Endothelial cell of umbilical vein (primary cell): Measurements from ENCODE around the gene C3orf20. TPM values are rescaled to one million over a fixed set of nuclear protein-coding genes. Genes with fewer than 3 reads are reported as not detected.

Experiments used
- BruUV-seq: library from RNA; stranded (reverse); fragments of 400-500 nt; replicated peaks from 2 replicates; lab custom pipeline; 2021; lab: Mats Ljungman, UMichigan
- CTCF ChIA-PET: fragments of 300-600, 350-600 bp; sonication (Branson Sonifier 250); formaldehyde crosslinking; loops from one replicate; lab custom pipeline; 2021; ENCODE audit warnings: antibody characterized with exemption, inconsistent platforms; lab: Charles Lee
- POLR2A ChIA-PET: fragments of 300-600, 350-600 bp; sonication (Branson Sonifier 250); formaldehyde crosslinking; loops from one replicate; lab custom pipeline; 2021; ENCODE audit warnings: antibody characterized with exemption, inconsistent platforms; lab: Charles Lee
- DNase-seq: peaks from one replicate; pipeline ENCODE4 v3.0.0-alpha.2; 2011; ENCODE audit warnings: low read depth, low spot score
- FAIRE-seq: peaks from 2 replicates; lab custom pipeline; 2011; peaks lifted over from hg19 to GRCh38; lab: Jason Lieb, UNC
- H2AFZ ChIP-seq: 2 replicates; pipeline ENCODE4 v1.6.0; 2012; ENCODE audit warnings: low read depth, low read length, control low read depth, inconsistent platforms
- H3K27ac ChIP-seq: 2 replicates; pipeline ENCODE4 v1.5.1; 2011; ENCODE audit warnings: low read depth, mild to moderate bottlenecking, control low read depth, low read length, moderate library complexity; ENCODE audit not compliant: insufficient read depth
- H3K27me3 ChIP-seq, 2 experiments: 2 replicates each; pipeline versions ENCODE4 v1.6.0 to v1.6.1; 2011; ENCODE audit warnings: low read length in 2 of 2, mixed read lengths in 1 of 2; ENCODE audit not compliant: control insufficient read depth in 2 of 2, insufficient read depth in 2 of 2
- H3K36me3 ChIP-seq, 2 experiments: 2 replicates in 1 of 2; 3 replicates in 1 of 2; pipeline ENCODE4 v1.5.1; 2011; ENCODE audit warnings: low read length in 2 of 2, mild to moderate bottlenecking in 1 of 2, moderate library complexity in 1 of 2; ENCODE audit not compliant: control insufficient read depth in 2 of 2, insufficient read depth in 2 of 2; ENCODE audit errors: extremely low read depth in 1 of 2
- H3K4me1 ChIP-seq: 3 replicates; pipeline ENCODE4 v1.5.1; 2011; ENCODE audit warnings: mild to moderate bottlenecking, low read length; ENCODE audit not compliant: control insufficient read depth, insufficient read depth; ENCODE audit errors: extremely low read depth
- H3K4me2 ChIP-seq: 2 replicates; pipeline ENCODE4 v1.6.1; 2011; ENCODE audit warnings: low read length, control low read depth, mixed read lengths; ENCODE audit not compliant: insufficient read depth
- H3K4me3 ChIP-seq, 3 experiments: fragments of 200-600 bp in 1 of 3; sonication (generic), shearing (Covaris generic) in 1 of 3; replicated peaks in 1 of 3; 2 replicates each; pipeline ENCODE4 v1.5.1; 2011 to 2016; ENCODE audit warnings: control low read depth in 3 of 3, low read length in 3 of 3, mild to moderate bottlenecking in 2 of 3, inconsistent platforms in 1 of 3, low read depth in 1 of 3, moderate library complexity in 1 of 3; ENCODE audit not compliant: insufficient read depth in 1 of 3
- H3K79me2 ChIP-seq: 2 replicates; pipeline ENCODE4 v1.6.0; 2012; ENCODE audit warnings: low read length, inconsistent platforms; ENCODE audit not compliant: control insufficient read depth, insufficient read depth
- H3K9ac ChIP-seq: replicated peaks from 2 replicates; pipeline ENCODE3; 2011; ENCODE audit warnings: low read length, control low read depth; ENCODE audit not compliant: insufficient read depth; ENCODE audit errors: extremely low read depth
- H3K9me1 ChIP-seq: replicated peaks from 3 replicates; pipeline ENCODE4 v1.6.0; 2011; ENCODE audit warnings: mild to moderate bottlenecking, low read length; ENCODE audit not compliant: control insufficient read depth, insufficient read depth; ENCODE audit errors: extremely low read depth
- H3K9me3 ChIP-seq: replicated peaks from 2 replicates; pipeline ENCODE4 v1.5.1; 2012; ENCODE audit warnings: low read length, inconsistent platforms; ENCODE audit not compliant: control insufficient read depth, insufficient read depth
- H4K20me1 ChIP-seq: replicated peaks from 2 replicates; pipeline ENCODE3; 2011; ENCODE audit warnings: mild to moderate bottlenecking, low read length; ENCODE audit not compliant: control insufficient read depth, insufficient read depth; ENCODE audit errors: extremely low read depth
- CTCF ChIP-seq, 2 donors: IDR thresholded peaks; 1 replicate in 1 of 2; 2 replicates in 1 of 2; pipeline ENCODE4 v1.5.1; 2011; ENCODE audit warnings: low read length in 2 of 2, mild to moderate bottlenecking in 2 of 2, moderate library complexity in 2 of 2, control low read depth in 1 of 2, inconsistent platforms in 1 of 2, low read depth in 1 of 2; ENCODE audit not compliant: insufficient read depth in 1 of 2; ENCODE audit errors: extremely low read depth in 1 of 2
- MAX ChIP-seq: IDR thresholded peaks from 2 replicates; pipeline ENCODE4 v1.6.1; 2011; ENCODE audit not compliant: insufficient read depth, insufficient read length
- POLR2AphosphoS5 ChIP-seq: IDR thresholded peaks from 2 replicates; pipeline ENCODE4 v1.6.1; 2012; ENCODE audit warnings: low read depth, mild to moderate bottlenecking, control low read depth, low read length, moderate library complexity; ENCODE audit not compliant: insufficient read depth
- dilution Hi-C: fragments of 300-500 bp; cut with MboI; formaldehyde crosslinking; loops from one replicate; pipeline ENCODE4 v1.15.0; 2019; ENCODE audit warnings: low sequenced_read_pairs; ENCODE audit not compliant: extremely low pct_ligation_motif_present
- intact Hi-C: fragments of 100-400 bp; cut with micrococcal nuclease; formaldehyde crosslinking; loops from one replicate; pipeline ENCODE4 v1.10.0; 2022
- polyA plus RNA-seq, 4 experiments: library from polyadenylated mRNA; depleted of rRNA in 3 of 4; stranded (reverse) in 3 of 4; unstranded in 1 of 4; fragments of >200 nt; gene quantifications; 2 replicates each; pipeline versions ENCODE4 v1.2.1 to v1.2.3, GENCODE V29; 2011 to 2012; ENCODE audit warnings: missing spikeins in 1 of 4
- total RNA-seq: library from RNA; stranded (reverse); gene quantifications from 2 replicates; pipeline ENCODE4 v1.2.3, GENCODE V29; 2021

Gene C3orf20
- total and polyA plus RNA-seq, 2 donors (not counting 3 experiments of a cell fraction or from before 2014, with no cell fraction given), result not detected

- intact Hi-C loops (loop anchor here (2.0 to 5.0 kb wide), 2 partner anchors 52 to 67 kb away; no protein-coding TSS in a partner anchor), dilution Hi-C loops (no loop called here)
- H3K4me1 ChIP-seq, result peaks cover 50% of the 10 kb centered on the region
- BruUV-seq, result no TSS peak
- POLR2A ChIA-PET, result no interaction called here
- H3K4me3 ChIP-seq, result peak overlapping the region; percentile 36 to 87 (median 77)
- CTCF ChIA-PET, result interaction anchor here (1.1 kb wide), 1 partner anchor 29 kb away, joined by 3 read pairs; no protein-coding TSS in a partner anchor
- H3K4me2 ChIP-seq, result peak overlapping the region; percentile 57
- TF ChIP-seq POLR2AphosphoS5, result peak; percentile 67
- TF ChIP-seq CTCF (IDR thresholded peaks at IDR 0.05; ENCODE audit: extremely low read depth in 1 of 2, insufficient read depth in 1 of 2, low read depth in 1 of 2, low read length in 2 of 2), result no peak
- TF ChIP-seq MAX, result peak; percentile 6
- peak overlapping the region; percentile 61 for H3K27ac ChIP-seq
- H4K20me1 ChIP-seq, result no peaks in the 10 kb centered on the region
- H3K9me1 ChIP-seq, result no peaks in the 10 kb centered on the region
- peak overlapping the region; percentile 88 for H2AFZ ChIP-seq
- peaks cover 0 to 5% of the 10 kb centered on the region in 2 experiments for H3K36me3 ChIP-seq
- no peaks in the 10 kb centered on the region for H3K9me3 ChIP-seq
- DNase-seq, result peak; percentile 81
- FAIRE-seq, result no peak
- peaks cover 44% of the 10 kb centered on the region for H3K79me2 ChIP-seq
- peak overlapping the region; percentile 75 for H3K9ac ChIP-seq
- no peaks in the 10 kb centered on the region for H3K27me3 ChIP-seq
These were observed 135.3 kb downstream of the C3orf20 start for GRCh38 chr3:14810070-14810791.
